ENCODE measurements around the gene IL5.

- TF ChIP-seq, protein P1, sequence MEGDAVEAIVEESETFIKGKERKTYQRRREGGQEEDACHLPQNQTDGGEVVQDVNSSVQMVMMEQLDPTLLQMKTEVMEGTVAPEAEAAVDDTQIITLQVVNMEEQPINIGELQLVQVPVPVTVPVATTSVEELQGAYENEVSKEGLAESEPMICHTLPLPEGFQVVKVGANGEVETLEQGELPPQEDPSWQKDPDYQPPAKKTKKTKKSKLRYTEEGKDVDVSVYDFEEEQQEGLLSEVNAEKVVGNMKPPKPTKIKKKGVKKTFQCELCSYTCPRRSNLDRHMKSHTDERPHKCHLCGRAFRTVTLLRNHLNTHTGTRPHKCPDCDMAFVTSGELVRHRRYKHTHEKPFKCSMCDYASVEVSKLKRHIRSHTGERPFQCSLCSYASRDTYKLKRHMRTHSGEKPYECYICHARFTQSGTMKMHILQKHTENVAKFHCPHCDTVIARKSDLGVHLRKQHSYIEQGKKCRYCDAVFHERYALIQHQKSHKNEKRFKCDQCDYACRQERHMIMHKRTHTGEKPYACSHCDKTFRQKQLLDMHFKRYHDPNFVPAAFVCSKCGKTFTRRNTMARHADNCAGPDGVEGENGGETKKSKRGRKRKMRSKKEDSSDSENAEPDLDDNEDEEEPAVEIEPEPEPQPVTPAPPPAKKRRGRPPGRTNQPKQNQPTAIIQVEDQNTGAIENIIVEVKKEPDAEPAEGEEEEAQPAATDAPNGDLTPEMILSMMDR (IDR thresholded peaks at IDR 0.05; ENCODE audit: extremely low read depth in 1 of 2, insufficient read depth in 1 of 2, low read depth in 1 of 2, low read length in 2 of 2), result no peak
- no peak for TF ChIP-seq EZH2 (IDR thresholded peaks at IDR 0.05; ENCODE audit: borderline replicate concordance, low read depth, low read length, severe bottlenecking)
- TF ChIP-seq JUN (IDR thresholded peaks at IDR 0.05; ENCODE audit: borderline replicate concordance, insufficient read depth, insufficient read length, low read depth), result no peak
- TF ChIP-seq POLR2AphosphoS5 (IDR thresholded peaks at IDR 0.05; ENCODE audit: insufficient read depth, low read depth, low read length), result no peak
- no peak for TF ChIP-seq POLR2A (IDR thresholded peaks at IDR 0.05; ENCODE audit: low read depth, low read length)
- no peak for TF ChIP-seq GATA2 (IDR thresholded peaks at IDR 0.05; ENCODE audit: insufficient read depth, insufficient read length, low read depth, low read length)
These were observed 40.1 kb downstream of the IL5 start for GRCh38 chr5:132503244-132503643.

Data from endothelial cell of umbilical vein (primary cell).